UCSD-AML1 (cell line): Measurements from ENCODE around the gene CTTN.
A peak's percentile ranks its signal among the peaks of the same experiment; 100 is the strongest.

Experiments
- DNase-seq: peaks from one replicate; lab custom pipeline; 2025; ENCODE audit not compliant: unreplicated experiment; lab: John Stamatoyannopoulos, UW

The CTTN gene

DNA sequence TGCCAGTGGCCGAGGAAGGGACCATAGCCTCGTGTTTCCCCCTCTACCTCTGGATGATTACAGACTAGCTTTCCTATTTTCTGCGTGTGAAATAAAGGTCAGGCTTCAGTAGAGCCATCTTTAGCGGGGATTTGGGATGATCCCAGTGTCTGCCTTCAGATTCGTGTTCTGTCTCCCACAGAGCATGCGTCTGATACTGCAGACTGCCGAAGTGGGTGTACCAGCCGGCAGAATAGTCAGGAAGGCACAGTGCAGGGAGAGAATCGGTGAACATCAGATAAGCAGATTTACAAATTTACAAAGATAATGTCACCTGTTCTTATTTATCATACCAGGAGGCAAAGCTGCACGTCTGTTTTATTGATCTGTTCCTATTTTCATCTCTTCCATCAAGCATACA, 11.1 kb downstream of the CTTN start:
- DNase-seq = no peak

DNA sequence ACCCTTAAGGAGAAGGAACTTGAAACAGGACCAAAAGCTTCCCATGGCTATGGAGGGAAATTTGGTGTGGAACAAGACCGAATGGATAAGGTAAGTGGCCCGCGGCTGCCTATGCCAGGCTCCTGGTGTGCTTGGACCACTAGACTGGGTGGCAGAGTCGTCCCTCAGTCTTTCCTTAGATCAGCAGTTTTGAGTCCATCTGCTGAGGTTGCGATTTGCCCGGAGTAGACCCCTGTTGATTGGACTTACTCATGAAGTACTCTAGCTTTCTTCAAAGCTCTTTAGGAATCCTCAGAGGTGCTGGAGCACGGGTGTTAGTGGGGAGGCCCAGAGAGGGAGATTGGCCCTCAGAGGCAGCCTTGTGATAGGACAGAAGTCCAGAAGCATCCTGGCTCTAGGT, 11.5 kb downstream of the CTTN start:
- no peak for DNase-seq

DNA sequence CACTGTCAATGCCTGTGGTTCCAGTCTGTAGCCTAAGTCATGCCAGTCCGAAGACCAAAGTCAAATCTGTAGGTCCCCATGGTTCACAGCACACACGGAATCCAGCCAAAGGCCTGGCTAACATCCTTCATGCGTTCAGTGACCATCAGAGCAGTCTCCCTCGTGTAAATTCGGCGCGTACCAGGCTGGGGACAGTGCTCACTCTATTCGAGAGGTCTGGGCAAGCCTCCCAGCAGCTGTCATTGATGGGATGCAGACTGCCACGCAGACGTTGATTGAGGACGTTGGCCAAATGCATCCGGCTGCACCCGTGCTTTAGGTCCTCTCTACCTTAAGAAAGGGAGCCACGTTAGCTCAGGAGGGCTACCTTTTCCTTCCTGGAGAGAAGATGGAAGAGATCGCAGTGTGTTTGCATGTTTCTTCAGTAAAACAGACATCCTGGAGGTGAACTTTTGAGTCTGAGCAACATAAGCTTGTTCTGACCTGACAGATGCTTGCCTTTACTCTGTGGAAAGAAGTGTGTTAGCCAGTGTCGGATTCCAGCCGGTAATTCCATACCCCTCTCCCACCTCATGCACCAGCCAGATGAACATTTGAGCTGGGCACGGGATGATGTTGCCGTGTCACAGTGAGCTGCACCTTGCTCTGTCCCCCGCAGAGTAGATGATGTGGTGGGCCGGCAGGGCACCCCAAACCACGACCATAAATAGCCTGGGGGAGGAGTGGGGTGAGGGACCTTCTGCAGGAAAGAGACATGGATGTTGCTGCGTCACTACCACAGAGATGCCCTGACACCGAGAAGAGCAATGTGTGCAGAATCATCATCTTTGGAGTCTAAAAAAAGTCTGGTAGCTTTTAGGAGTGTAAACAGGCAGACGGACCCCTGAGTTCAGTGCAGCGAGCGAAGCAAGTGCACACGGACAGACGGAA, 12.2 kb downstream of the CTTN start:
- DNase-seq = no peak

DNA sequence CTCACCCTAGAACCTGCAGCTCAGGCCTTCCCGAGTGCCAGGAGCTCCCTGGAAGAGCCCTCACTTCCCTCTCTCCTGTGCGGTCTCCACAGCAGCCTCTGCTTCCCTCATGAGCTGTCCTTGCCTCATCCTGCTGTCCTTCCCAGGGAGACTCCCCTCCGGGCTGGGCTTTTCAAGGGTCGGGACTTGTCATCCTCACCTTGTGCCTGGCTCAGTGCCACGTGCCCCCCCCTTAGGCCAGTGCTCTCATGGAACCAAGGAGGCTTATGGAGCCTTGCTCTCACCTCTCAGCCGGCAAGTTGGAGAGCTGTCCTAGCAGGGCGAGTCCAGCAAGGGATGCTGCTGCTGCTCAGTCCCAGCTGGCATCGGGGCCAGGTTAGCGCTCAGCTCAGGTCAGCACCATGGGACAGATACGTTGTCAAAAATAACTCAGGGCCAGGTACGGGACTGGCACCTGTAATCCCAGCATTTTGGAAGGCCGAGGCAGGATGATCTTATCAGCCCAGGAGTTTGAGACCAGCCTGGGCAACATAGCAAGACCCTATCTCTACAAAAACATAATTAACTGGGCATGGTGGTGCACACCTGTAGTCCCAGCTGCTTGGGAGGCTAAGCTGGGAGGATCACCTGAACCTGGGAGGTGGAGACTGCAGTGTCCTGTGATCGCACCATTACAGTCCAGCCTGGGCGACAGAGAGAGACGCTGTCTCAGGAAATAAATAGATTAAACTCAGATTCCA, 13.6 kb downstream of the CTTN start:
- no peak for DNase-seq

DNA sequence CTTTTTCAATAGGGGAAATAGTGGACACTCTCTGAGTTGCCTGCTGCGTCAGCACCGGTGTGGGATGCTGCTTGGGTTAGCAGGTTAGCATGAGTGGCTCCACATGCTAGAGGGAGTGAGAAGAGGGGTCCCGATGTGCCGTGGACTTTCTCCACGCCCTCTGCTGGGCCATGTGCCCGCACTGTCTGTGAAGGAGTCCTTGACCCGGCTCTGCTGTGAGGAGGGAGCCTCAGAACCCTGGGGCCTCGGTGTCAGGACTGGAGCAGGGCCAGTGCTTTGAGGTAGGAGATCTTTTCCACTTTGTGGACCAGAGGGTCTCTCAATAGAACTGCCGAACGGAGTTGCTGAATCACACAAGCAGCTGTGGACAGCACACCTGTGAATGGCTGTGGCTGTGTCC, 14.8 kb downstream of the CTTN start:
- no peak for DNase-seq

DNA sequence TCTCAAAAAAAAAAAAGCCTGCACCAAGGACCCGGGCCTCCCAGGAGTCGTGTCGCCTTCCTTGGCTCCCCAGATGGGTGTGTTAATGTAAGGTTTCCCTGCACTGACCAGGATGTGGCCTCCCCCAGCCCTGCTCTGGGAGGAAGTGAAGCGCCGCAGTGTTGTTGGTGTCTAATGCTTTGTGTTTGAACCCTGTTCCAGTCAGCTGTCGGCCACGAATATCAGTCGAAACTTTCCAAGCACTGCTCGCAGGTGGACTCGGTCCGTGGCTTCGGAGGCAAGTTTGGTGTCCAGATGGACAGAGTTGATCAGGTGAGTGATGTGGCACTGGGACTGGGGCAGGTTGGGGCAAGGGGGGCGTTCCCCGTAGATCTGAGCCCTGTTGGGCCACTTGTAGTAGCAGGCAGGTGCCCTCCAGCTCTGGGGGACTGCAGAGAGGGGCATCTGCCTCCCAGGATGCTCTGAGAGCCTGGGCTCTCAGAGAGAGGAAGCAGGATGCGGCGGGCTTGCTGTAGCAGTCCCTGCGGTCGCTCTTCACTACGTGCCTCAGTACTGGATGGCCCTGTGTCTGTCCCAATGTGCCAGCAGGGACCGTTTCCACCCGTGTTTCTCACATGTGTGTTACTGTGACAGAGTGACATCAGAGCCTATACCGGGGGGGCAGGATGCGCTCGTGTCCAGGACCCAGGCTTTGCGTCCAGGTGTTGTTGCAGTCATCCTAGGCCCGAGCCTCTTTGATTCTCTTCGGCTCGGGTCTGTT, 16.2 kb downstream of the CTTN start:
- no peak for DNase-seq

DNA sequence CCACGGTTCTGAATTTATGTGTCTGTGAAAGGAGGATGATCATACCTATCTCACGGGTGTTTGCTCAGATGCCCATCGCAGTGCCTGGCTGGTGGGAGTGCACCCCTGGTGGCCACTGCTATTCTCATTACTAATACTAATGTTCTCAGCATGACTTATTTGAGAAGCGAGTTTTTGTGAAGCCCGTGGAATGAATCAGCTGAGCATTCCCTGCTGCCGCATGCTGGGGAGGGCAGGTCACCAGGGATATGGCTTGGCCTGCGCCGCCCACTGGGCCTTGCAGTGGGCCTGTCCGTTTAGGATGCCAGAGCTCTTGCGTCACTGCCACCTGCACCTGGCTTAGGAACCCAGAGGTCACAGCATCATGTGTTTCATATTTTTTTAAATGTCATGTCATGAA, 16.9 kb downstream of the CTTN start:
- no peak for DNase-seq

DNA sequence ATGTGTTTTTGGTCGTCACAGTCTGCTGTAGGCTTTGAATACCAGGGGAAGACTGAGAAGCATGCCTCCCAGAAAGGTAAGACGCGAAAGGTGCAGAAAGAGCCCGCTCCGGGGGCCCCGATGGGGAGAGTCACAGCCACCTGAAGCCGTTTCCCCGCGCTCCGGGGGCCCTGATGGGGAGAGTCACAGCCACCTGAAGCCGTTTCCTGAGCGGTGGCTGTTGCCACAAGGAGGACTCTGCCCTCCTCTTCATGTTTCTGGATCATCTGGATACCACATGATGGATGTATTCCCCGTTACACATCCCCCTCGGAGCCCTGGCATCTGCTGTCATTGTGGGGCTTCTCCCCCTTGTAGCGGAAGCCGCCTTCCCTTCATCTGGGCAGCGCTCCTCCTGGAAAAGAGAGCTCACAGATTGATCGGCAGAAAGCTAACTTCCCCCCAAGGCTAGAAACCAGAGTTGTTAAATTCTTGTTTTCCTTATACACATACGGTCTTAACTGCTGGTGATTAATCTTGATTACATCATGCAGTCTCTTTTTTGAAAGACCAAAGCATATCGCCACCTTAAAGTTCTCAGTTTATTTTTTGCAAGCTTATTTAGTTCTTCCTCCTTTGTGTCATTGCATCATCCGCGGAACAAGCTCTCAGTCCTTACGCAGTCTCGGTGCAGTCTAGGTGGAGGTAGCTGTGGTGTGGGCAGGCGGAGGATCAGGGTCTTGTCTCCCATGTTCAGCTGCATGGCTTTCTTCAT, 17.5 kb downstream of the CTTN start:
- DNase-seq = no peak

DNA sequence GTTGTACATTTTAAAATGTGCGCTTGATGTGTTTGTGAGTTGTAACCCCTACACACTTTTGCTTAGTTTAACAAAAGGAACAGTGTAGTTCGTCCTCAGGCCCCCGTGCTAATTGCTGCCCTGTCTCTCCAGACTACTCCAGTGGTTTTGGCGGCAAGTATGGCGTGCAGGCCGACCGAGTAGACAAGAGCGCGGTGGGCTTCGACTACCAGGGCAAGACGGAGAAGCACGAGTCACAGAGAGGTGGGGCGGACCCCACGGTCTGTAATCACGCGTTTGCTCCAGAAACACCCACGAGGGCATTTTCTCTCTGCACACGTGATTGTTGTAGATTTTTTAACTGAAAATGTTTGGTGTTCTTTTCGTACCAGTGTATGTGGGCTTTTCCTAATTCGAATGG, 18.6 kb downstream of the CTTN start:
- DNase-seq = no peak

DNA sequence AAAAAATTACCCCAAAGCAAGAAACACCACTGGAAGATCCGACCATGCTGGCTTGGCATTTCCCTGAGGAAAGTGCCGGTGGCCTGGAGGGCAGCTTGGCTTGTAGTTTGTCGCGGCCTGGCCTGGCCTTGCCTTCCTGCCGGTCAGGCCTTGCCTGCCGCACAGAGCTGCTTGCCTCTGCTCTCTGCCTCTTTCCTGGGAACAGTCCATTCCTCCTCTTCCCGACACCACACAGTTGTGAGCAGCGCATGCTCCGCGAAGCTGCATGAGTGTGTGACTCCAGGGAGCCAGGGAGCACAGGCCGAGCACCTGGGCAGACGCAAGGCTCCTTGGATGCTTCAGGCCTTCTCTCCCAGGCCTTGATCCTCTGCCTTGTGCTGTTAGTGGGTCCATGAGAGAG, 19.8 kb downstream of the CTTN start:
- no peak for DNase-seq

DNA sequence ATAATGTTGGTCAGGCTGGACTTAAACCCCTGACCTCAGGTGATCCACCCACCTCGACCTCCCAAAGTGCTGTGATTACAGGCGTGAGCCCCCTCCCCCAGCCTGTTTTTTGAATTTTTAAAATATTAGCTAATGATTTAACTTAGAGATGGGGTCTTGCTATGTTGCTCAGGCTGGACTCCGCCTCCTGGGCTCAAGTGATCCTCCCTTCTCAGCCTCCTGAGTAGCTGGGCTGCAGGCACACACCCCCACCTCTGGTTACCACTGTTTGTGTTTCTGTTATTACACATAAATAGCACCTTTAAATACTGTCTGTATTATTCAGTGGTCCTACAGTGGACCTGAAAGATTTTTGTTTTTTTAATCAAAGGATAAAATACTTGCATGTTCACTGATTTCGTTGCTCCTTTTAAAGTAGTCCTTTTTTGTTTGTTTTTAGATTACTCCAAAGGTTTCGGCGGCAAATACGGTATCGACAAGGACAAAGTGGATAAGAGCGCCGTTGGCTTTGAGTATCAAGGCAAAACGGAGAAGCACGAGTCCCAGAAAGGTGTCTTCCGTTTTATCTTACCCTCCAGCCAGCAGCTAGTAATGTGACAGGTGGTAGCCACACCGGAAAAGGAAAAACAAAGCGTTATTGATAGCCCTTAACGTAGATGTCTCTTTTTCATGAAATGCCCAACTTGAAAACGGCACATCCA, 21.1 kb downstream of the CTTN start:
- no peak for DNase-seq

DNA sequence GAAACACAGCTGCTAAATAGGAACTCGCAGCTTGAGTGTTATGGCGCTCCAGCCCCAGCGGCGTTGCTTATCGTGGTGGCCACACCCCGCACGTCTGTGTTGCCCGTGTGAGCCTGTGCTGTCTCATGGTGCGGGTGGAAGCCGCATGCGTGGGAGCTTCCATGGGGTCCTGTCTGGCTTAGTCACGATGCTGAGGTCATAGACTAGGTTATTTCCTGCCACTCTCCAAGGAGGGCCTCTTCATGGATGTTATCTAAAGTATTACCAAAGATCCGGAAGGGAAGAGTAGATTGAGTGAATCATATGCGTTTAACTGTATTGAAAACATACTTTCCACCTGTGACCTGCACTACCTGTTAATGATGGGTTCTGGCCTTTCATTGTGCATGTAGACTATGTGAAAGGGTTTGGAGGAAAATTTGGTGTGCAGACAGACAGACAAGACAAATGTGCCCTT, 21.7 kb downstream of the CTTN start:
- peak; percentile 59 for DNase-seq

DNA sequence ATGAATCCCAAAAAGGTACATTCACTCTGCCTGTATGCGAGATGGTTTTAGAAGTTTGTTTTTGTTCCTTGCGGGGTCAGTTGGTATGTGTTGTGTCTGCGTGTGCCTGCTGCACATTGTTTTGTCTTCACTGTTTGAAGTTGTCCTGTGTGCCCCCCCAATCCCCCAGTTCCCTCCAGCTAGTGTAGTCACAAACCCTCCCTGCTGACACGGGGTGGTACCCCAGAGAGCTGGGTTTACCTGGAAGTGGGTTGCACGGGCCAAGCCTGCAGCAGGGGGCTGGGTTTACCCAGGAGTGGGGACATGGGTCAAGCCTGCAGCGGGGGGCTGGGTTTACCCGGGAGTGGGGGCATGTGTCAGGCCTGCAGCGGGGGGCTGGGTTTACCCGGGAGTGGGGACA, 22.2 kb downstream of the CTTN start:
- no peak for DNase-seq

DNA sequence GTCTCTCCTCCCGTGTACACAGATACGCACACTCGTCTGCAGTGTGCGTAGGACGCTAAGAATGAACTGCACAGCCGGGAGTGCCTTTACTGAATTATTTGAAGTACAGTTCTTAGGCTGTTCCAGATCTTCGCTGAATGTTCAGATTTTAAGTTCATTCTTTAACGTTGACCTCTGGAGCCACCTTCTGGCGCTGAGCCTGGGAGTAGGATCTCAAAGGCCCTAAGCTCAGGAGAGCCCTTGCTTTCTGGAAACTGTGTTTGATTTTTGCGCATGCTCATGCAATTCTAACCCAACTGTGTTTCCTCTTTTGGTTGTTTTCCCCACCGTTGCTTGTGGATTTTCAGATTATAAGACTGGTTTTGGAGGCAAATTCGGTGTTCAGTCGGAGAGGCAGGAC, 22.8 kb downstream of the CTTN start:
- peak; percentile 53 for DNase-seq

DNA sequence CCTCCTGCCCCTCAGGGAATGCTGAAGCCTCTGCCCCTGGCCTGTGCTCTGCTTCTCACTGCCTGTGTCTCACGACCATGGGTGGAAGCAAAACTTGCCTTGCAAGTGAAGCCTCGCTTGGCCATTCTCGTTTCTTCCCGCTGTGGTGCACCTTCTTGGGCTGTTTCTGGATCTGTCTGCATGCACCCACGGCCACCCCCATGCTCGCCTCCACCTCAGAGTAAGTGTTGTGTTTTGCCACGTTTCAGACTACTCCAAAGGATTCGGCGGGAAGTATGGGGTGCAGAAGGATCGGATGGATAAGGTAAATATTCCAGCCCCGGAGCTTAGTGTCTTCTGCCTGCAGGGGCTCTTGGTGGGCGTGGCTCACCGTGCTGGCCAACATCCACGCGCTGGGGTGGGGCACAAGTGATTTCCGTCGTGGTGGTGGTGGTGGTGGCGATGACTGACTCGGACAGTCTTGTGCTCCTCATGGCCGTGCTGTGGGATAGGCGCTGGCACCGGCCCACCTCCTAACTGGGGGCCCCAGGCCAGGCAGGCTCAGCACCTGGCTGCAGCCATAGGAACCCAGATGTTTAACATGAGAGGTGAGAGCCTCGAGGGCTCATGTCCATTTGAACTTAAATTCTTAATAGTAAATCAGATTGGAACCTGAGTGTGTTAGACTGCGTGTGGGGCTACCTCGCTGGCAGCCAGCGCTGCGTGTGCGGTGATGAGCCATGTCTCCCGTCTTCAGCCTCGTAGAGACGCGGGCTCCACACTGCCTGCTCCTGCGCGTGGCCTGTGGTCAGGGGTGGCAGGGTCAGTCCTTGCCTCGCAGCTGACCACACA, 24.6 kb downstream of the CTTN start:
- DNase-seq = no peak

DNA sequence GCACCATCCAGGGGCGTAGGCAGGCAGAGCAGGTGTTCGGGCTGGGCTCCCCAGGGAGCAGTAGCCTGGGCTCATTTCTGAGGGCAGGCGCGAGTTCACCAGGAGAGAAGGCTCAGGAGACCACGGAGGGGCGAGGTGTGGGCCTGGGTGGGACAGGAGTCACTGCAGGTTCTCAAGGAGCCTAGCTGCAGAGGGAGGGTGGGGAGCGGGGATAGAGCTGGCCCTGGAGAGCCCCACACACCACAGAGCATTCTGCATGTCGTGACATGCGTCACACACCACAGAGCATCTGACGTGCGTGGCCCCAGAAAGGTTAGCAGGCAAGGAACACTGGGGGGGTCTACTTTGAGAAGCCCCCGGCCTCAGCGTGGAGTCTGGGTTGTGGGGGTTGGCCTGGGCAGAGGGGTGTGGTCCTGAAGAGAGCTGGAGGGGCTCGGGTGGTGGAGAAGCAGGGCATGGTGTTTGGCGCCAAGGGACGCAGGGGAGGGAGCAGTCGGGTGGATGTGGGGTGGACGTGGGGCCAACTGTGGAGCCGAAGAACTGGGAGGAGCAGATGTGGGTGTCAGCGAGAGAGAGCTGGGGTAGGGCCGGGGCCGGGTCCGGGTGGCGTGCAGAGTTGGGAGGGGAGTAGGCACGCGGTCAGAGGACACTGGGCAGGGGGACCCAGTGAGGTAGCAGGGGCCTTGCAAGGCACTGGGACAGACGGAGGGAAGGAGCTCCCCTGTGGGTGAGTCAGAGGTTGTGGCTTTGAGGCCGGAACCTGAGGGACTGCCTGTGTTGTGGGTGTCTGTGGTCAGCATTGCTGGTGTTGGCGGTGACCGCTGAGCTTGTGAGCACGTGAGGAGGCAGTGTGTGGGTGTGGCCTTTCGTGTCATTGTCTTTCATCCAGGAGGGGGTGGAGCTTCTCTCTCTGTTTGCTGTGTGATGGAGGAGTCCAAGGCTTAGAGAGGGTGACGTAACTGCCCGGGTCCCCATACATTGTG, 25.5 kb downstream of the CTTN start:
- peak; percentile 79 for DNase-seq

DNA sequence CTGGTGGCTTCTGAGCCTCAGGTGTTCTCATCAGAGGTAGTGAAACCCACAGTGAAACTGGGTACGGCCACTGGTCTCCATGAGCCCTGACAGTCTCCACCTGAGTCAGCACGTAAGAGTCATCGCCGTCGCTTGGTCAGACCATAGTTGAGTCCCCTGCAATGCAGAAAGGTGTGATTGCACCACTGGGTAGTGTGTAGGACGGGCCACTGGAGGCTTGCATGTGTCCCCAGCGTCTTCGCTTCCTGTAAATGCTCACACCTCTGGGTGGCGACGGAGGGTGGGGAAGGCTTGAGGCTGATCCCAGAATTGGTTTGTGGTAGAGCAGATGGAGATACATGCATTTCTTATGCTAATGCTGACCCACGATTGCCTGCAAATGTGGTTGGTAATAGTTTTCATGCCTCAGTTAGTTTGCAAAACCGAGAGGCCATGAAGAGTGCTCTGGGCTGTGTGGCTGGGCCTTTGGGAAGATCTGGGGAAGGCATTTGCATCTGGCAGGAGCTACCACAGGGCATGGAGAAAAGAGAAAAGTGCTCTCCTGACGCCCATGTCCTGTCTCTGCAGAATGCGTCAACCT, 26.5 kb downstream of the CTTN start:
- DNase-seq = no peak

DNA sequence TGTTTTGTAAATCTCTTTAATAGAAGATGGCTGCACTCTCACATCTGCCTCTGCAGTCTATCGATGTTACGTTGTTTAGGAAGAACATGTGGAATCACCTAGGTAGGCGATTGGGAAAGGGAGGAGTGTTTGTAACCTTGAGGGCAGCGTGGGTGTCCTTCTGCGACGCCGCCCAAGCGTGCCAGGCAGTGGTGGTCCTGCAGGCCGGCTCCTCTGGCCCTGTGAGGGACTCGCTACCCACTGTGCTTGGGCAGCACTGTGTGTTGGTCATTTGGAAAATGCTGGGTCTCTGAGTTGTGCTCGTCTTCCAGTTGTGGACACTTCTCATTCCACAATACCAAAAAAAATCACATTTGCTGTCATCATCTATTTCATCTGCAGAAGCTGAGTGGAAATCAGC, 29.1 kb downstream of the CTTN start:
- DNase-seq = no peak
